HG02943 (cell line): ENCODE measurements around the gene TTL.
"Not testable (repeated sequence)": the region's sequence is repeated elsewhere in the genome, so short reads cannot be mapped to it uniquely, and the experiment has no call there.

Experiments
- ATAC-seq: cut with Tn5 transposase; IDR thresholded peaks from one replicate; pipeline ENCODE4 v1.9.1; 2021; ENCODE audit warnings: mild to moderate bottlenecking, low read depth, moderate library complexity; ENCODE audit not compliant: unreplicated experiment

Gene TTL

GRCh38 chr2:112516801-112517200 is 34.8 kb downstream of the TTL start:
- no peak for ATAC-seq

GRCh38 chr2:112518807-112519206 is 36.9 kb downstream of the TTL start:
- no peak for ATAC-seq

GRCh38 chr2:112519506-112519905 is 37.5 kb downstream of the TTL start:
- no peak for ATAC-seq

GRCh38 chr2:112520234-112520783 is 38.4 kb downstream of the TTL start:
- no peak for ATAC-seq

GRCh38 chr2:112523291-112523777 is 41.4 kb downstream of the TTL start:
- no peak for ATAC-seq

- ATAC-seq: not testable (repeated sequence)
Observed at GRCh38 chr2:112524276-112524675, 42.3 kb downstream of the TTL start.

GRCh38 chr2:112528541-112528940 is 46.6 kb downstream of the TTL start:
- no peak for ATAC-seq

GRCh38 chr2:112529757-112530156 is 47.8 kb downstream of the TTL start:
- ATAC-seq: no peak

- no peak for ATAC-seq
Observed at GRCh38 chr2:112530728-112531127, 48.8 kb downstream of the TTL start.

- ATAC-seq: no peak
Observed at GRCh38 chr2:112534826-112535225, 52.9 kb downstream of the TTL start.

- not testable (repeated sequence) for ATAC-seq
Observed at GRCh38 chr2:112536665-112537064, 54.7 kb downstream of the TTL start.

- ATAC-seq: no peak
Observed at GRCh38 chr2:112539306-112539705, 57.4 kb downstream of the TTL start.

GRCh38 chr2:112540906-112541305 is 59.0 kb downstream of the TTL start:
- ATAC-seq: no peak

GRCh38 chr2:112541315-112542122 is 59.6 kb downstream of the TTL start:
- ATAC-seq: peak; percentile 75

- ATAC-seq: peak; percentile 78
Observed at GRCh38 chr2:112542123-112542983, 60.4 kb downstream of the TTL start, which contains the start of gene POLR1B. TSS of gene POLR1B (plus strand) at chr2:112542465. CDS start at chr2:112542495, 30 bp downstream.

- ATAC-seq: no peak
Observed at GRCh38 chr2:112542984-112543661, 61.2 kb downstream of the TTL start.

- no peak for ATAC-seq
Observed at GRCh38 chr2:112547333-112547732, 65.4 kb downstream of the TTL start.

- no peak for ATAC-seq
Observed at GRCh38 chr2:112548980-112549379, 67.0 kb downstream of the TTL start.

- peak; percentile 74 for ATAC-seq
Observed at GRCh38 chr2:112566104-112566503, 84.1 kb downstream of the TTL start.

- ATAC-seq: peak; percentile 29
Observed at GRCh38 chr2:112566508-112566907, 84.6 kb downstream of the TTL start.
